Spleen (tissue), 3 donors: ENCODE measurements around the gene ABCD3.

Experiments
- POLR2A ChIP-seq, 3 donors: fragments of 450-650 bp; IDR thresholded peaks; one replicate each; pipeline ENCODE4 v1.5.1; 2017; ENCODE audit warnings: antibody characterized with exemption in 3 of 3, mild to moderate bottlenecking in 1 of 3
- POLR2AphosphoS5 ChIP-seq, 3 donors: sonication (generic); formaldehyde crosslinking; IDR thresholded peaks; one replicate each; pipeline ENCODE4 v1.5.1; 2017; ENCODE audit warnings: antibody characterized with exemption in 3 of 3

- no peak for TF ChIP-seq POLR2A (IDR thresholded peaks at IDR 0.05)
- no peak for TF ChIP-seq POLR2AphosphoS5 (IDR thresholded peaks at IDR 0.05)
Observed at GRCh38 chr1:94428441-94428840, 10.3 kb downstream of the ABCD3 start.
